ENCODE measurements around the gene MORC2.

MORC2 gene

DNA sequence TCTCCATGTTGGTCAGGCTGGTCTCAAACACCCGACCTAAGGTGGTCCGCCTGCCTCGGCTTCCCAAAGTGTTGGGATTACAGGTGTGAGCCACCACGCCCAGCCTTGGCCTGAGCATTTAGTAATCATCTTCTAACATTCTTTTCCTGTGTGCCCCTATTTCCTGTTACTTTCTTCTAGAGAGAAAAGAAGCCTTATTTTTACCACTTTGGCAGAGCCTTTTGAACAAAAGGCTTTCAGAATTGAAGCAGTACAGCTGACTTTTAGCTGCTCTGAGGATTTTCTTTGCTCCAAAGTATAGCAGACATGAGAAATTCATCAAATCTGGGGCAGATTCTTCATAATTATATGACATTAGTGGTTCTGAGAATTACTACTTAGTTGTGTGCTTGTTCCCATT lies 13.4 kb downstream of the MORC2 start:
- TF ChIP-seq ZNF837 (tag by site-specific recombination; IDR thresholded peaks at IDR 0.05): no peak
- no peak for TF ChIP-seq ZNF521 (tag by site-specific recombination; IDR thresholded peaks at IDR 0.05)
- no peak for TF ChIP-seq ZNF510 (tag by site-specific recombination; IDR thresholded peaks at IDR 0.05; ENCODE audit: insufficient replicate concordance)
- no peak for TF ChIP-seq ZNF707 (tag by site-specific recombination; IDR thresholded peaks at IDR 0.05)
- TF ChIP-seq ZNF621 (tag by site-specific recombination; IDR thresholded peaks at IDR 0.05): no peak
- no peak for TF ChIP-seq KLF1 (tag by site-specific recombination; IDR thresholded peaks at IDR 0.05)
- TF ChIP-seq ZNF776 (tag by site-specific recombination; IDR thresholded peaks at IDR 0.05; ENCODE audit: borderline replicate concordance): no peak
- TF ChIP-seq, protein P1, sequence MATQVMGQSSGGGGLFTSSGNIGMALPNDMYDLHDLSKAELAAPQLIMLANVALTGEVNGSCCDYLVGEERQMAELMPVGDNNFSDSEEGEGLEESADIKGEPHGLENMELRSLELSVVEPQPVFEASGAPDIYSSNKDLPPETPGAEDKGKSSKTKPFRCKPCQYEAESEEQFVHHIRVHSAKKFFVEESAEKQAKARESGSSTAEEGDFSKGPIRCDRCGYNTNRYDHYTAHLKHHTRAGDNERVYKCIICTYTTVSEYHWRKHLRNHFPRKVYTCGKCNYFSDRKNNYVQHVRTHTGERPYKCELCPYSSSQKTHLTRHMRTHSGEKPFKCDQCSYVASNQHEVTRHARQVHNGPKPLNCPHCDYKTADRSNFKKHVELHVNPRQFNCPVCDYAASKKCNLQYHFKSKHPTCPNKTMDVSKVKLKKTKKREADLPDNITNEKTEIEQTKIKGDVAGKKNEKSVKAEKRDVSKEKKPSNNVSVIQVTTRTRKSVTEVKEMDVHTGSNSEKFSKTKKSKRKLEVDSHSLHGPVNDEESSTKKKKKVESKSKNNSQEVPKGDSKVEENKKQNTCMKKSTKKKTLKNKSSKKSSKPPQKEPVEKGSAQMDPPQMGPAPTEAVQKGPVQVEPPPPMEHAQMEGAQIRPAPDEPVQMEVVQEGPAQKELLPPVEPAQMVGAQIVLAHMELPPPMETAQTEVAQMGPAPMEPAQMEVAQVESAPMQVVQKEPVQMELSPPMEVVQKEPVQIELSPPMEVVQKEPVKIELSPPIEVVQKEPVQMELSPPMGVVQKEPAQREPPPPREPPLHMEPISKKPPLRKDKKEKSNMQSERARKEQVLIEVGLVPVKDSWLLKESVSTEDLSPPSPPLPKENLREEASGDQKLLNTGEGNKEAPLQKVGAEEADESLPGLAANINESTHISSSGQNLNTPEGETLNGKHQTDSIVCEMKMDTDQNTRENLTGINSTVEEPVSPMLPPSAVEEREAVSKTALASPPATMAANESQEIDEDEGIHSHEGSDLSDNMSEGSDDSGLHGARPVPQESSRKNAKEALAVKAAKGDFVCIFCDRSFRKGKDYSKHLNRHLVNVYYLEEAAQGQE (tag by site-specific recombination; IDR thresholded peaks at IDR 0.05): no peak
- TF ChIP-seq, protein P2, sequence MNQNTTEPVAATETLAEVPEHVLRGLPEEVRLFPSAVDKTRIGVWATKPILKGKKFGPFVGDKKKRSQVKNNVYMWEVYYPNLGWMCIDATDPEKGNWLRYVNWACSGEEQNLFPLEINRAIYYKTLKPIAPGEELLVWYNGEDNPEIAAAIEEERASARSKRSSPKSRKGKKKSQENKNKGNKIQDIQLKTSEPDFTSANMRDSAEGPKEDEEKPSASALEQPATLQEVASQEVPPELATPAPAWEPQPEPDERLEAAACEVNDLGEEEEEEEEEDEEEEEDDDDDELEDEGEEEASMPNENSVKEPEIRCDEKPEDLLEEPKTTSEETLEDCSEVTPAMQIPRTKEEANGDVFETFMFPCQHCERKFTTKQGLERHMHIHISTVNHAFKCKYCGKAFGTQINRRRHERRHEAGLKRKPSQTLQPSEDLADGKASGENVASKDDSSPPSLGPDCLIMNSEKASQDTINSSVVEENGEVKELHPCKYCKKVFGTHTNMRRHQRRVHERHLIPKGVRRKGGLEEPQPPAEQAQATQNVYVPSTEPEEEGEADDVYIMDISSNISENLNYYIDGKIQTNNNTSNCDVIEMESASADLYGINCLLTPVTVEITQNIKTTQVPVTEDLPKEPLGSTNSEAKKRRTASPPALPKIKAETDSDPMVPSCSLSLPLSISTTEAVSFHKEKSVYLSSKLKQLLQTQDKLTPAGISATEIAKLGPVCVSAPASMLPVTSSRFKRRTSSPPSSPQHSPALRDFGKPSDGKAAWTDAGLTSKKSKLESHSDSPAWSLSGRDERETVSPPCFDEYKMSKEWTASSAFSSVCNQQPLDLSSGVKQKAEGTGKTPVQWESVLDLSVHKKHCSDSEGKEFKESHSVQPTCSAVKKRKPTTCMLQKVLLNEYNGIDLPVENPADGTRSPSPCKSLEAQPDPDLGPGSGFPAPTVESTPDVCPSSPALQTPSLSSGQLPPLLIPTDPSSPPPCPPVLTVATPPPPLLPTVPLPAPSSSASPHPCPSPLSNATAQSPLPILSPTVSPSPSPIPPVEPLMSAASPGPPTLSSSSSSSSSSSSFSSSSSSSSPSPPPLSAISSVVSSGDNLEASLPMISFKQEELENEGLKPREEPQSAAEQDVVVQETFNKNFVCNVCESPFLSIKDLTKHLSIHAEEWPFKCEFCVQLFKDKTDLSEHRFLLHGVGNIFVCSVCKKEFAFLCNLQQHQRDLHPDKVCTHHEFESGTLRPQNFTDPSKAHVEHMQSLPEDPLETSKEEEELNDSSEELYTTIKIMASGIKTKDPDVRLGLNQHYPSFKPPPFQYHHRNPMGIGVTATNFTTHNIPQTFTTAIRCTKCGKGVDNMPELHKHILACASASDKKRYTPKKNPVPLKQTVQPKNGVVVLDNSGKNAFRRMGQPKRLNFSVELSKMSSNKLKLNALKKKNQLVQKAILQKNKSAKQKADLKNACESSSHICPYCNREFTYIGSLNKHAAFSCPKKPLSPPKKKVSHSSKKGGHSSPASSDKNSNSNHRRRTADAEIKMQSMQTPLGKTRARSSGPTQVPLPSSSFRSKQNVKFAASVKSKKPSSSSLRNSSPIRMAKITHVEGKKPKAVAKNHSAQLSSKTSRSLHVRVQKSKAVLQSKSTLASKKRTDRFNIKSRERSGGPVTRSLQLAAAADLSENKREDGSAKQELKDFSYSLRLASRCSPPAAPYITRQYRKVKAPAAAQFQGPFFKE (tag by site-specific recombination; IDR thresholded peaks at IDR 0.05; ENCODE audit: borderline replicate concordance): no peak
- TF ChIP-seq ZNF274 (IDR thresholded peaks at IDR 0.05; ENCODE audit: low read length): no peak
- no peak for TF ChIP-seq ZNF274 (tag by site-specific recombination; IDR thresholded peaks at IDR 0.05; ENCODE audit: borderline replicate concordance)
- TF ChIP-seq, protein P3, sequence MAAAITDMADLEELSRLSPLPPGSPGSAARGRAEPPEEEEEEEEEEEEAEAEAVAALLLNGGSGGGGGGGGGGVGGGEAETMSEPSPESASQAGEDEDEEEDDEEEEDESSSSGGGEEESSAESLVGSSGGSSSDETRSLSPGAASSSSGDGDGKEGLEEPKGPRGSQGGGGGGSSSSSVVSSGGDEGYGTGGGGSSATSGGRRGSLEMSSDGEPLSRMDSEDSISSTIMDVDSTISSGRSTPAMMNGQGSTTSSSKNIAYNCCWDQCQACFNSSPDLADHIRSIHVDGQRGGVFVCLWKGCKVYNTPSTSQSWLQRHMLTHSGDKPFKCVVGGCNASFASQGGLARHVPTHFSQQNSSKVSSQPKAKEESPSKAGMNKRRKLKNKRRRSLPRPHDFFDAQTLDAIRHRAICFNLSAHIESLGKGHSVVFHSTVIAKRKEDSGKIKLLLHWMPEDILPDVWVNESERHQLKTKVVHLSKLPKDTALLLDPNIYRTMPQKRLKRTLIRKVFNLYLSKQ (tag by site-specific recombination; IDR thresholded peaks at IDR 0.05; ENCODE audit: borderline replicate concordance): no peak
- TF ChIP-seq ZNF366 (tag by site-specific recombination; conservative IDR thresholded peaks at IDR 0.05): no peak
- TF ChIP-seq ZNF76 (tag by site-specific recombination; IDR thresholded peaks at IDR 0.05; ENCODE audit: borderline replicate concordance, low read depth): no peak
- TF ChIP-seq ZNF664 (tag by site-specific recombination; IDR thresholded peaks at IDR 0.05): no peak
- TF ChIP-seq ZNF777 (tag by site-specific recombination; IDR thresholded peaks at IDR 0.05; ENCODE audit: borderline replicate concordance): no peak
- Histone ChIP-seq H3K36me3 (ENCODE audit: control insufficient read depth in 2 of 2, insufficient read depth in 1 of 2, low read length in 2 of 2) (peaks cover 37 to 51% of the 10 kb centered on the region in 2 experiments), H3K4me1 (ENCODE audit: control insufficient read depth, insufficient read depth, low read length) (no peaks in the 10 kb centered on the region), H3K4me3 (ENCODE audit: low read depth, low read length) (no peak overlapping the region), H3K9me3 (ENCODE audit: control insufficient read depth, insufficient read depth, low read depth, low read length) (no peaks in the 10 kb centered on the region), H3K27ac (ENCODE audit: extremely low read depth, low read depth, low read length) (no peak overlapping the region)
- CTCF ChIA-PET: no interaction called here
- POLR2A ChIA-PET: no interaction called here
